GM13977 (cell line): ENCODE results near the gene KAZN.

Source experiments
- DNase-seq: peaks from one replicate; pipeline ENCODE4 v3.0.0; 2012; ENCODE audit warnings: low spot score
- CTCF ChIP-seq: IDR thresholded peaks from 2 replicates; pipeline ENCODE4 v1.5.1; 2012; ENCODE audit warnings: mild to moderate bottlenecking, control low read depth; ENCODE audit not compliant: insufficient read depth; ENCODE audit errors: extremely low read depth, missing control alignments
- in situ Hi-C: fragments of 300-500 bp; cut with MboI; formaldehyde crosslinking; loops from one replicate; pipeline ENCODE4 v1.12.0; 2022; ENCODE audit warnings: low sequenced_read_pairs, low pct_unique_long_range_greater_than_20kb, mixed read lengths, inconsistent platforms; ENCODE audit not compliant: unreplicated experiment

KAZN gene

GRCh38 chr1:15094719-15095495, 496.4 kb downstream of the KAZN start:
- in situ Hi-C loops, result no loop called here
- DNase-seq, result no peak
- TF ChIP-seq CTCF, result no peak

- no peak for TF ChIP-seq CTCF
- in situ Hi-C loops, result no loop called here
- no peak for DNase-seq
Observed at GRCh38 chr1:15095496-15095875, 497.0 kb downstream of the KAZN start.

GRCh38 chr1:15096293-15096692, 497.8 kb downstream of the KAZN start:
- no peak for DNase-seq
- no peak for TF ChIP-seq CTCF
- in situ Hi-C loops, result no loop called here

GRCh38 chr1:15098176-15099125, 500.0 kb downstream of the KAZN start:
- DNase-seq, result no peak
- in situ Hi-C loops, result no loop called here
- TF ChIP-seq CTCF, result no peak

GRCh38 chr1:15099441-15100120, 501.1 kb downstream of the KAZN start:
- no peak for DNase-seq
- in situ Hi-C loops, result no loop called here
- no peak for TF ChIP-seq CTCF

- in situ Hi-C loops, result no loop called here
- TF ChIP-seq CTCF, result peak; percentile 95
- DNase-seq, result peak; percentile 82
Observed at GRCh38 chr1:15100121-15100879, 501.8 kb downstream of the KAZN start.
